ENCODE data around the gene ABCA4.
"Not testable (repeated sequence)": the region's sequence is repeated elsewhere in the genome, so short reads cannot be mapped to it uniquely, and the experiment has no call there.

Gene ABCA4

DNA sequence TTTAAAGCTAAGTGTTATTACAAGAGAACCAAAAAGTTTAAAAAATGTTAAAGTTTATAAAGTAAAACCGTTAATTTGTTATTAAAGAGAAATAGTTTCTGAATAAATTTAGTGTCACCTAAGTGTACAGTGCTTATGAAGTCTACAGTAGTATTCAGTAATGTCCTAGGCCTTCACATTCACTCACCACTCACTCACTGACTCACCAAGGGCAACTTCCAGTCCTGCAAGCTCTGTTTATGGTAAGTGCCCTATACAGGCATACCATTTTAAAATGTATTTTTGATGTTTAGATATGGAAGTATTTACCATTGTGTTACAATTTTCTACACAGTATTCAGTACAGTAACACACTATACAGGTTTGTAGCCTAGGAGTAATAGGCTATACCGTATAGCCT lies 151.6 kb downstream of the ABCA4 start:
- no peak for DNase-seq

- DNase-seq: no peak
Observed at GRCh38 chr1:93967306-93967705, 153.6 kb downstream of the ABCA4 start.

DNA sequence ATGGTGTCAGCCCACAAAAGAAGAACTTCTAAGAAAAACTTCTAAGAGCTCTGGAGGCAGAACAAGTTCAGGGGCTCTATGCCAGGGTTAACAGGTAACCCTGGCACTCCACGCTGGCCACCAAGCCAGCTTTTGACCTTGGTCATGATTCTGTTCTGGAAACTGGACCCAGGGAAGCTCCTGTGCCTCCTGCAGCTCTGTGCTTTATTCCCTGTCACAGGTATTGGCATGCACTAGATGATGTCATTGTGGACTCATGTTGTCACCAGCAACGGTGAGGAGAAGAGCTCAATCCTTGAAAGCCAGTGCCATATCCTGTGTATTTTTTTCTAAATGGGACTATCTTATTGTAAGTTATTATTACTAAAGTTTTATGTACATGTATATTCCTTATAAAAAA lies 155.1 kb downstream of the ABCA4 start:
- DNase-seq: no peak

- DNase-seq: no peak
Observed at GRCh38 chr1:93965256-93965655, 155.7 kb downstream of the ABCA4 start.

GRCh38 chr1:93964777-93965200 lies 156.2 kb downstream of the ABCA4 start:
- peak; percentile 47 for DNase-seq

DNA sequence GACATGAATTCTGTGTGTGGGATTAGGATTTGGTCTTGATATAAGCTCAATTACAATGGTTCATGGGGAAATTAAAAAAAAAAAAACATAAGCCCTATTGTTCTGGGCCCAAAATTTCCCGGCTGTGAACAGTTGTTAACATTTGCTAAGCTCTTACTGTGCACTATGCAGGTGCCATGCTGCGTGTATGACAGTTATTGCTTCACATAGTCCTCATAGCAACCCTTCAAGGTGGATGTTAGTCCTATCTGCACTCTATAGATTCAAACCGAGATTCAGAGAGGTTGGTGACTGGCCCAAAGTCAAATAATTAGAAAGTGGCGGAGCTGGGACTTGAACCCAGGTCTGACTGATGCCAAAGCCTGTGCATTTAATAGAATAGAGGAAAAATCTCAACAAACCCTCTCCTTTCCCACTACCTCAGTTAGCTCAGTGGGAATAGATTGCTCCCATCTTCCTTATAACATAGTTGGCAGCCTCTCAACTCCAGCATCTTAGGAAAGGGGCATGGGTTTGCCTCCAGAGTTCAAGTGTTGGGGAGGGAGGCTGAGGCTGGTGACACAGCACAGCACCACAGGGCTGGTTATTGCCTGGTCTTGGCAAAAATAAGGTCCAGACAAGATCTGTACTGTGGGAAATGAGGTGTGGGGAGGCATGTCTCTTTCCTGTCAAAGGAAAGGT lies 156.7 kb downstream of the ABCA4 start:
- DNase-seq: no peak

GRCh38 chr1:93963585-93963984 lies 157.4 kb downstream of the ABCA4 start:
- peak; percentile 83 for DNase-seq

DNA sequence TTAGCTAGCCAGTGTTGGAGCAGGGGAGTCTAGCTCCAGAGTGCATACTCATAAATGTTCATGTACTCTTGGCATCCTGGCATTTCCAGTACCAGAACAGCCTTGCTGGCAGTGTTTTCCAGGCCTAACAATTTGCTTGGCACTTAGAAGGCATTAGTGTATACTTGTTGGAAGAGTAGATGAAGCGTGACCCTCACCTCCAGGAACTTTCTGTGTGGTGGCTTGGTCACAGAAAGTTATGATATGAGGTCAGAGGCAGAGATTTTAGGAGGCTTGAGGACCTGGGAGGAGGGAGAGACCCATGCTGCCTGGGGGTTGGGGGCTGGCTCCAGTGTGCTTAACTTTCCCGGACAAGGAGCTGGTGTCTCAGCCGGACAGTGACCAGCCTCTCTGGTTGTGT lies 159.0 kb downstream of the ABCA4 start:
- no peak for DNase-seq

DNA sequence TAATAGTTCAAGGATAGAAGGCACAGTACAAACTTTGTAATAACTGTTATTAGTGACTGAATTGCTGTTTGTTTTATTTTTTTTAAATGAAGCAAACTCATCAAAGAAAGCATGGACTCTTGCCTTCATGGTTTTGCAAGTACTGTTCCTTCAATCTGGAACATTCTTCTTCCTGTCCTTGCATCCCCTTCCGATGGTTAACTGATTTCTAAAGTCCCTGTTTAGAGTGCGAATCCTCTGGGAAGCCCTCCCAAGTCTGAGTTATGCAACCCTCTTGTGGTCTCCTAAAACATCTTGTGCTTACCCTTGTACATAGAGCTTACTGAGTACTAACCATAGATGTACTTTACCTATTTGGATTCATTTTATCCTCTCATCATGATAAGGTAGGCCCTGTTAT lies 159.5 kb downstream of the ABCA4 start:
- DNase-seq: no peak

DNA sequence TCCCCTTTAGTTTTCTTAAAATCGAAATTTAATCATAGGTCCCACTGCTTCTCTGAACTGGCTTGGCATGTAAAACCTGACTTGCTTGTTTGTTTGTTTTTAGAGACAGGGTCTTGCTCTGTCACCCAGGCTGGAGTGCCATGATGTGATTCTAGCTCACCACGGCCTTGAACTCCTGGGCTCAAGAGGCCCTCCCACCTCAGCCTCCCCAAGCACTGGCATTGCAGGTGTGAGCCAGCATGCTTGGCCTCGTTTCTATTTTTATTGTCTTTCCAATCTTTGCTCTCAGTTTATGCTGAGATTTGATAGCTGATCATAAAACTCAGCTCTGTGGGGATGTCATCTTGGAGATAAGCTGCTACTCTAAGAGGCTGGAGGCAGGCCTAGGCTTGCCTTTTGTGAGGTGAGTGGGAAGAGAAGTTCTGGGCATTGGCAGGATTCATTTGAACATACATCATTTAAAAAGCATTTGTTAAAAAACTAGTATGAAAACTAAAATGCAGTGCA lies 160.3 kb downstream of the ABCA4 start:
- DNase-seq: no peak

DNA sequence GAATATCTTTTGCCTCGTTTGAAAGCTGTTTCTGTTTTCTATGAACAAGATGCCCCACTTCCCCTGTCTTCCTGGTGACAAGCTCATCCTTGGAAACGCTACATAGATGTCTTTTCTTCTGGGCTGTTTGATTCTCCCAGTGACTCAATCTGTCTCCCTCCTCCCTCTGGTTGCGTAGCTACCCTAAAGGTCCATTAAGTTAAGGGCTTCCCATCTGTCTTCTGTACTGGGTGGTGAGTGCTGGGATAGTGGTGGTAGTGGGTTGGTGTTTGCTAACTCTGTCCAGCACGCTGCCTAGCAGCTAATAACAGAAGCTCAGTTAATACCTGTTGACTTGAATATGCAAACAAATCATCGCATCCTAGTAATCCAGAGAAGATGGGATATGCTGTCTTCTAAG lies 161.5 kb downstream of the ABCA4 start:
- no peak for DNase-seq

DNA sequence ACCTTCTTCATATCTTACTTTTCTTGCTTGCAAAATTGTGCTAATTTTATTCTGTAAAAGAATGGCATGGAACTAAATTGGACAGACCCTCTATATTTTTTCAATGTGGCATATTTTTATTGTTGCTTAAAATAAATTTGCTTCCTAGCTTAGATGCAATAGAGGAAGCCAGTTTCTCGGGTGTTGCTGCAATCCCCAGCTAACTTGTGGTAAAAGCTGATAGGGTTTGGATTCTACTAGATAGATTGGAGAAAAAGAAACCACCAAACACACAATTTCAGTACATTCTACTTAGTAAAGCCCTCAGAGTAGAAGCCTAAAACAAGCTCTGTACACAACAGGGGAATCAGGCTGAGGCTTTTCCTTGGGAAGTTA lies 162.2 kb downstream of the ABCA4 start:
- DNase-seq: no peak

DNA sequence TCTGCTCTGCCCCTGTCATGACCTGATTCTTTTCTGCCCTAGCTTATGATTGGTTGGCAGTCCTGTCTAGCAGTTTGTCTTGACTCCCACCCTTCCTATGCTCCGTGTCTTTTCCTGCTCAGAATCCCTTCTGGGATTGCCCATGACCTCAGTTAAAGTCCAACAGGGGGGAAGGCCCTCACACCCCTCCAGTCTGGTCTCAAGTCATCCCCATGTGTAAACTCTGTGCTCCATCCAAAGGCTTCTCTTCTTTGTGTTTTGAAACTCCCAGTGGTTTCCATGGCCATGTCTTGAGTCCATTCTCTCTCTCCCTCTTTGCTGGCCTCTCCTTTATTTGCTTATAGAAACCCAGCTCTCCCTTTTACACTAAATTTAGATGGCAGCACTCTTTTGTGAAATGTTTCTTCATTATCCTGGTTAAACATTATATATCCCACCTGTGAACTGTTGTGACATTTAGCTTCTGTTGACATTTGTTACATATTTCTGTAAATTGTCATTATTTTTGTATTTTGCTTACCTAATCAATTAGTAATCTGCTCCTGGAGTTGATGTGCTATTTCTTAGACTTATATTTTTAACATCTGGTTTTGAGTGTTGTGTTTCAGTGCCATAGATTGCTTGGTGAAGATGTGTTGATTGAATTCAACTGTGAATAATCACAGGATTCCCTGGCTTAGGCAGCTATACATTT lies 162.8 kb downstream of the ABCA4 start:
- no peak for DNase-seq

DNA sequence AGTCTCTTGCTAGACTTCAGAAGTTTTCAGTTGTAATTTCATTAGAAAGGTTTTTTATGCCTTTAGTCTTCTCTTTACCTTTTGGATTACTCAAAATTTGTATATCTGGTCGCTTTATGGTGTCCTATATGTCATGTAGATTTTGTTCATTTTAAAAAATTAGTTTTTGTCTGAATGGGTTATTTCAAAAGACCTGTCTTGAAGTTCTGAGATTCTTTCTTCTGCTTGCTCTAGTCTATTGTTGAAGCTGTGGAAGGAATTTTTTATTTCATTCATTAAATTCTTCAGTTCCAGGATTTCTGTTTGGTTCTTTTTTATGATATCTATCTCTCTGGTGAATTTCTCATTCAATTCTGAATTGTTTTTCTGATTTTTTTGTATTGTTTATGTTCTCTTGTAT lies 165.2 kb downstream of the ABCA4 start:
- no peak for DNase-seq

DNA sequence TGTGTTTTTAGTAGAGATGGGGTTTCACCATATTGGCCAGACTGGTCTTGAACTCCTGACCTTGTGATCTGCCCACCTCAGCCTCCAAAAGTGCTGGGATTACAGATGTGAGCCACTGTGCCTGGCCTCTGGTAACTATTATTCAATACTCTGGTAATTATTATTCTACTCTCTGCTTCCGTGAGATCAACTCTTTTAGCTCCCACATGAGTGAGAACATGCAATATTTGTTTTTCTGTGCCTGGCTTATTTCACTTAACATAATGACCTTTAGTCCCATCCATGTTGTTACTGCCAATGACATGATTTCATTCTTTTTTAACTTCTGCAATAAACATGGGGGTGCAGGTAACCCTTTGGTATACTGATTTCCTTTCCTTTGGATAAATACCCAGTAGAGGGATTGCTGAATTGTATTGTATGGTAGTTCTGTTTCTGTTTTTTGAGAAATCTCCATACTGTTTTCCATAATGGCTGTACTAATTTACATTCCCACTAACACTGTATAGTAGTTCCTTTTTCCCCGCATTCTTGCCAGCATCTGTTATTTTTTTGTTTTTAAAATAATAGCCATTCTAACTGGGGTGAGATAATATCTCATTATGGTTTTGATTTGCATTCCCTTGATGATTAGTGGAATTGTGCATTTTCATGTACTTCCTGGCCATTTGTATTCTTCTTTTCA lies 173.8 kb downstream of the ABCA4 start:
- DNase-seq: not testable (repeated sequence)
